ENCODE data around the gene USH1C.

Gene USH1C

DNA sequence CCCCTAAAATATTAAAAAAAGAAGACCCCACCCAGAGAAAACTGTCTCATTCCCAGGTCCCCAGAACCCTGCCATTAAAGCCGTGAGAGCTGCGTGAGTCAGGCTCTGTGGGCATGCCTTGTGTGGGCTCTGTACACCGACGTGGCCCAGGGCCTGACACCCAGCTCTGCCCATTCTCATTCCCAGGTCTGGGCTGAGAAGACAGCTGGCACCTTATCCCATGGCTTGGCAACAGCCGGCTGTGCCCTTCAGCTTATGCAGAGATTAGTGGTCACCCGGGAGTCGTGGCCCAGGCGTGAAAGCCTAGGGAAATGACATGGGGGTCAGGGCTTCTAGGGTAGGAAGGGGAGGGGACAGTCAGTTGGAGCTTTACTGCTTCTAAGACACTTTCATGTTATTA lies 34.7 kb upstream of the USH1C start:
- no peak for DNase-seq
- no peak overlapping the region for H3K4me3 Mint-ChIP-seq
- H3K27ac Mint-ChIP-seq: no peak overlapping the region
- H3K4me1 Mint-ChIP-seq: peaks cover 6% of the 10 kb centered on the region
- TF ChIP-seq, protein P1, sequence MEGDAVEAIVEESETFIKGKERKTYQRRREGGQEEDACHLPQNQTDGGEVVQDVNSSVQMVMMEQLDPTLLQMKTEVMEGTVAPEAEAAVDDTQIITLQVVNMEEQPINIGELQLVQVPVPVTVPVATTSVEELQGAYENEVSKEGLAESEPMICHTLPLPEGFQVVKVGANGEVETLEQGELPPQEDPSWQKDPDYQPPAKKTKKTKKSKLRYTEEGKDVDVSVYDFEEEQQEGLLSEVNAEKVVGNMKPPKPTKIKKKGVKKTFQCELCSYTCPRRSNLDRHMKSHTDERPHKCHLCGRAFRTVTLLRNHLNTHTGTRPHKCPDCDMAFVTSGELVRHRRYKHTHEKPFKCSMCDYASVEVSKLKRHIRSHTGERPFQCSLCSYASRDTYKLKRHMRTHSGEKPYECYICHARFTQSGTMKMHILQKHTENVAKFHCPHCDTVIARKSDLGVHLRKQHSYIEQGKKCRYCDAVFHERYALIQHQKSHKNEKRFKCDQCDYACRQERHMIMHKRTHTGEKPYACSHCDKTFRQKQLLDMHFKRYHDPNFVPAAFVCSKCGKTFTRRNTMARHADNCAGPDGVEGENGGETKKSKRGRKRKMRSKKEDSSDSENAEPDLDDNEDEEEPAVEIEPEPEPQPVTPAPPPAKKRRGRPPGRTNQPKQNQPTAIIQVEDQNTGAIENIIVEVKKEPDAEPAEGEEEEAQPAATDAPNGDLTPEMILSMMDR (IDR thresholded peaks at IDR 0.05): no peak
- H3K27me3 Mint-ChIP-seq (ENCODE audit: low read depth, poor library complexity): peaks cover 15% of the 10 kb centered on the region
- H3K36me3 Mint-ChIP-seq (ENCODE audit: low read depth): no peaks in the 10 kb centered on the region
- peaks cover 7% of the 10 kb centered on the region for H3K9me3 Mint-ChIP-seq

DNA sequence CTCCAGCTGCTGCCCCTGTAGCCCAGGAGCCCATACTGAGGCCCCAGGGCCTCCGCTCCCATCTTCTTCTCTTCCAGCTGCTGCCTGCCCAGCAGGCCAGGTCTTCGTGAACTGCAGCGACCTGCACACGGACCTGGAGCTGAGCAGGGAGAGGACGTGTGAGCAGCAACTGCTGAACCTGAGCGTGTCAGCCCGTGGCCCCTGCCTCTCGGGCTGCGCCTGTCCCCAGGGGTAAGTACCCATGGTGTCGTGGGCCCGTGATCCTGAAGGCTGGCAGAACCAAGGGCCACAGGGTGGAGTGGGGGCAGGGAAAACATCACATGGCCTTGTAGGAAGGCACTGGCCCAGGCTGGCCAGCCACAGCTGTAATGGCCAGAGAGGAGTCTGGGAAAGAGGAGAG lies 34.1 kb upstream of the USH1C start:
- no peaks in the 10 kb centered on the region for H3K36me3 Mint-ChIP-seq (ENCODE audit: low read depth)
- H3K4me3 Mint-ChIP-seq: no peak overlapping the region
- H3K27ac Mint-ChIP-seq: no peak overlapping the region
- H3K4me1 Mint-ChIP-seq: peaks cover 6% of the 10 kb centered on the region
- TF ChIP-seq, protein P1 (IDR thresholded peaks at IDR 0.05): no peak
- H3K9me3 Mint-ChIP-seq: peaks cover 7% of the 10 kb centered on the region
- no peak for DNase-seq
- H3K27me3 Mint-ChIP-seq (ENCODE audit: low read depth, poor library complexity): peaks cover 15% of the 10 kb centered on the region

DNA sequence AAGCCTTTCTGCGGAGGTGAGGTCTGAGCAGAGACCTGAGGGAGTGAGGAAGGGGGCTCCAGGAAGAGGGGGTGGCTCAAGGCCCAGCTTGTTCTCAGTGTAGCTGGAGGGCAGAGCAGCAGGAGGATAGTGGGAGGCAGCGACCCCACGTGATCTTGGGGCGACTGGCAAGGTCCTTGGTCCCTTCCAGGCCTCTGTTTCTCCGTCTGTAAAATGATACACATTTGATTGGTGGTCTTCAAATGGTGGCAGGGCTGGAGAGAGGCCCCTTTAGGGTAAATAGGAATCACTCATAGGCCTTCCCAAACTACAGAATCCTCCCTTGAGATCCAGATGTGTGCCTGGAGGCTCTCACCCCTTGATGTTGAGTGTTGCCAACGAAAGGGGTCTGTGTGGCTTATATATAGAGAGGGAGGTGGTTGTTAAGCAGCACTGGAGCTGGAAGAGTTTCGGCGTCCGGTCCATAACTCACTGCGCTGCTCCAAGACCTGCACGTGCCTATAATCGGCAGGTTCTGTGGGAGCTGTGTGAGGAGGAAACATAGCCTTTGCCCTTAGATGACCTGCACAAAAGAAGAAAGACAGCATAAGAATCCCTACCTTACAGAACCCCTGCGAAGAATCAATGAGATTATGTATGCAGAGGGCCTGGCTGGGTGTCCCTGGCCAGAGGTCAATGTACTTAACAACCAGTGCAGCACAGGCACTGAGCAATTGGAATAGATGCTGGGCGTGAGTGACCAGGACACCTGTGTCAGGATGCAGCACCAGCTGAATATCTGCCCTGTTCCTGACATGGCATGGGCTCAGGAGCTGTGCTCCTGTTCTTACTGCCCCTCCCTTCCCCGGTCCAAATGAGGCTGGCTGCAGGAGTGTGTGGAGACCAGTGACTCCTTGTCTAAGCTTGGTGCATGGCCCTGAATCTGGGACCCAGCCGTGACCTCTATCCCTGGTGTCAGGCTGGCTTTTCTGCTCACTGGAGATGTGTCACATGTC lies 31.5 kb upstream of the USH1C start:
- H3K9me3 Mint-ChIP-seq: no peaks in the 10 kb centered on the region
- DNase-seq: no peak

DNA sequence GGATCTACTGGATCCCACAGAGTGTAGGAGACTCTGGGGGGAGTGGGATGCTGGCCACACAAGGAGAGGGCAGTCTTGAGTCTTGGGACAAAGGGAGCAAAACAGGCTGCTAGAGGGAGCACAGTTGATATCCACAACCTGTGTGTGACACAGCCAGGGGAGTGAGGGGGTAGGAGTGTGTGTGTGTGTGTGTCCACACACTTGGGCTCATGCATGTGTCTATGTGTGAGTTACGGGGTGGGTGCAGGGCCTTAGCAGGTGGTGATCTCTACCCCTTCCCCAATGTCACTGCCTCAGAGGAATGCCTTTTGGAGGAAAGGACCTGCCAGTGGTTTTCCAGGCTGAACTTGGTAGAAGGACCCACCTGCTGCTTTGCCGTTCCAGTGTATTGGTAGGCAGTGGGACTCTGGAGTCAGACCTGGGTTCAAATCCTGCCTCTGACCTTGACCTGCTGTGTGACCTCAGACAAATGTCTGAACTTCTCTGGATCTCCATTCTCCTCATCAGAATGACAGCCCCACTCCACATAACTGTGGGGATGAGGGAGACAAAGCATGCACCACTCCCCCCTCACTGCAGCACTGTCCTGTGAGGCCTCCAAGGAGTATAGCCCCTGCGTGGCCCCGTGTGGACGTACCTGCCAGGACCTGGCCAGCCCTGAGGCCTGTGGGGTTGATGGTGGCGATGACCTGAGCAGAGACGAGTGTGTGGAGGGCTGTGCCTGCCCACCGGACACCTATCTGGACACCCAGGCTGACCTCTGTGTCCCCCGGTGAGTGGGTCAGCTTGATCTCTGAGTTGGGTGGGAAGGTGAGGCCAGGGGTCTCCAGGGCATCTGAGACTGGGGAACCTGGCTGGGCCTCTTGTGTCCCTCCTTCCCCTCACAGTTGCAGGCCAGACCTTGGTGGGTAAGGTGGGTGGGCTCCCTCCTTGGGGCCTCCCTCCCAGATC lies 30.2 kb upstream of the USH1C start:
- TF ChIP-seq, protein P1 (IDR thresholded peaks at IDR 0.05): no peak
- peaks cover 6% of the 10 kb centered on the region for H3K4me1 Mint-ChIP-seq
- H3K36me3 Mint-ChIP-seq (ENCODE audit: low read depth): no peaks in the 10 kb centered on the region
- peak overlapping the region; percentile 41 for H3K27ac Mint-ChIP-seq
- DNase-seq: no peak
- H3K27me3 Mint-ChIP-seq (ENCODE audit: low read depth, poor library complexity): peaks cover 24% of the 10 kb centered on the region
- no peak overlapping the region for H3K4me3 Mint-ChIP-seq
- H3K9me3 Mint-ChIP-seq: no peaks in the 10 kb centered on the region

More for the DNA sequence above, 31.5 kb upstream of the USH1C start:
- Mint-ChIP-seq H3K27me3 (ENCODE audit: low read depth, poor library complexity) (peaks cover 27% of the 10 kb centered on the region), H3K4me3 (no peak overlapping the region), H3K36me3 (ENCODE audit: low read depth) (no peaks in the 10 kb centered on the region), H3K27ac (no peak overlapping the region), H3K4me1 (peaks cover 6% of the 10 kb centered on the region)
- TF ChIP-seq, protein P1 (IDR thresholded peaks at IDR 0.05): no peak

DNA sequence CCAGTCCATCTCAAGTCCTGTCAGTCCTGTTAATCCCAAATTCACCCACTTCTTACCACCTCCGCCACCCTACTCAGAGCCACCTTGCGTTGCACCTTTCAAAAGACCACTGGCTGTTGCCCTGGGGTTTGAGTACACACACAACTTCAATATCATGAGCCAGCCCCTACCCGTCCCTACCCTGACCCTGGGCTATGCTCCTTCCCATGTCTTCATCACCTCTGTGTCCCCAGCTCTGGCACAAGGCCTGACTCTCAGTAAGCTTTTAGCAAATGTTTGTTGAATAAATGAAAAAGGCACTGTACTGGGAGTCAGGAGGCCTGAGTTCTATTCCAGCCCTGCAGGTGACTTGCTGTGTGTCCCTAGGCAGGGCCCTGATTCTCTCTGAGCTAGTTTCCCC lies 29.3 kb upstream of the USH1C start:
- no peaks in the 10 kb centered on the region for H3K9me3 Mint-ChIP-seq
- H3K36me3 Mint-ChIP-seq (ENCODE audit: low read depth): peaks cover 5% of the 10 kb centered on the region
- no peak overlapping the region for H3K4me3 Mint-ChIP-seq
- no peak for DNase-seq
- H3K27ac Mint-ChIP-seq: no peak overlapping the region
- peaks cover 6% of the 10 kb centered on the region for H3K4me1 Mint-ChIP-seq
- TF ChIP-seq, protein P1 (IDR thresholded peaks at IDR 0.05): no peak
- peaks cover 23% of the 10 kb centered on the region for H3K27me3 Mint-ChIP-seq (ENCODE audit: low read depth, poor library complexity)

Measured in nephron progenitor cell (in vitro differentiated cells).